Stimulated activated naive CD8-positive, alpha-beta T cell treated with anti-CD3 and anti-CD28 coated beads, Interleukin-15, amount 100 ng/mL, for 72 hours (primary cell): ENCODE measurements around the gene YIPF3.
"Not testable (repeated sequence)": the region's sequence is repeated elsewhere in the genome, so short reads cannot be mapped to it uniquely, and the experiment has no call there.

ENCODE experiments used
- ATAC-seq: fragments of 150-1000 bp; cut with Tn5 transposase; 2 replicates; pipeline ENCODE4 v1.10.0; 2021; ENCODE audit warnings: mild to moderate bottlenecking, moderate library complexity
- DNase-seq, 2 donors: peaks; one replicate each; pipeline ENCODE4 v3.0.0; 2021 to 2022
- H3K27ac Mint-ChIP-seq, 2 donors: one replicate each; pipeline ENCODE4 v1.8.0; 2022; ENCODE audit warnings: mild to moderate bottlenecking in 2 of 2, mixed read lengths in 2 of 2, moderate library complexity in 2 of 2
- H3K27me3 Mint-ChIP-seq: one replicate; pipeline ENCODE4 v1.8.0; 2022; ENCODE audit warnings: mixed read lengths
- H3K4me1 Mint-ChIP-seq: one replicate; pipeline ENCODE4 v1.8.0; 2022; ENCODE audit warnings: mild to moderate bottlenecking, mixed read lengths
- H3K4me3 Mint-ChIP-seq, 2 donors: one replicate each; pipeline ENCODE4 v1.8.0; 2022; ENCODE audit warnings: mild to moderate bottlenecking in 2 of 2, mixed read lengths in 2 of 2, moderate library complexity in 1 of 2
- H3K9me3 Mint-ChIP-seq, 2 donors: one replicate each; pipeline ENCODE4 v1.8.0; 2022; ENCODE audit warnings: mixed read lengths in 2 of 2

YIPF3 gene

DNA sequence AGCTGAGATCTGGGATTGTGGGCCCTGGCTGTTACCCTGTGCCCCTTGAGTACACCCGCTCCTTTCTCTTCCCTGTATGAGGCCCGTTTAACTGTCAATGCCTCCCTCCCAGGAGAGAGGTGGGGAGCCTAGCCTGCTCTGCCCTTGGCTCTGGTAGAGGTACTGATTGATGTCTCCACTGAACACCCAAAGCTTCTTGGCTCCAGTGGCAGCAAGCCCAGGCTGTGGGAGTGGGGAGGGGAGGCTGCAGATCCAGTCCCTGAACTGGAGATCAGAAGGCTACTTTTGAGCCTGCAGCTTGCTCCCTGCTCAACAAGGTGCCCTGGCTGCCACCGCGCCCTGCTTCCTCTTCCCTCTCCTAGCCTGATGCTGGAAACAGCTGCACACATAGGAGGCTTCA is 14.1 kb downstream of the YIPF3 start:
- DNase-seq (no peak), ATAC-seq (no peak)
- Mint-ChIP-seq H3K27me3 (peaks cover 6% of the 10 kb centered on the region), H3K4me1 (peaks cover 11% of the 10 kb centered on the region), H3K27ac (no peak overlapping the region), H3K4me3 (no peak overlapping the region), H3K9me3 (no peaks in the 10 kb centered on the region)

DNA sequence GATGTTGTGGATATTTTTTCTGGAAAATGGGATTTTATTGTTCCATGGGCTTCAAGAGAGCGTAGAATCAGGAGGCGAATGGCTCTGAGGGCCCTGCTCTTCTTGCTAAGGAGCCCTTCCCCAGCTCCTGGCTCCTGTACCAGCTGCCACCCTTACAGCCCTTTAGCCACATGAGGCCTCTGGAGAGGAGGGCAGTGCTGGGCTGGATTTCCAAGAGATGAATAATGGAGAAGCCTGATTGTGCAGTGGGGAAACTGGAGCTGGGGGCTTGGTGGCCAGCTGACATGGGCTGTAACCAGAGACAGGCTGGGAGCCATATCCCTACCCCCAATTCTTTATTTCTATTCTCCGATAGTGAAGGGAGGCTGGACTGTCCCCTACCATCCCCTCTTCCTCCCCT is 15.8 kb downstream of the YIPF3 start:
- Mint-ChIP-seq H3K4me1 (no peaks in the 10 kb centered on the region), H3K4me3 (no peak overlapping the region), H3K27me3 (no peaks in the 10 kb centered on the region), H3K27ac (peak overlapping the region in 1 of 2 donors; percentile 23), H3K9me3 (no peaks in the 10 kb centered on the region)
- ATAC-seq = no peak
- DNase-seq = no peak

DNA sequence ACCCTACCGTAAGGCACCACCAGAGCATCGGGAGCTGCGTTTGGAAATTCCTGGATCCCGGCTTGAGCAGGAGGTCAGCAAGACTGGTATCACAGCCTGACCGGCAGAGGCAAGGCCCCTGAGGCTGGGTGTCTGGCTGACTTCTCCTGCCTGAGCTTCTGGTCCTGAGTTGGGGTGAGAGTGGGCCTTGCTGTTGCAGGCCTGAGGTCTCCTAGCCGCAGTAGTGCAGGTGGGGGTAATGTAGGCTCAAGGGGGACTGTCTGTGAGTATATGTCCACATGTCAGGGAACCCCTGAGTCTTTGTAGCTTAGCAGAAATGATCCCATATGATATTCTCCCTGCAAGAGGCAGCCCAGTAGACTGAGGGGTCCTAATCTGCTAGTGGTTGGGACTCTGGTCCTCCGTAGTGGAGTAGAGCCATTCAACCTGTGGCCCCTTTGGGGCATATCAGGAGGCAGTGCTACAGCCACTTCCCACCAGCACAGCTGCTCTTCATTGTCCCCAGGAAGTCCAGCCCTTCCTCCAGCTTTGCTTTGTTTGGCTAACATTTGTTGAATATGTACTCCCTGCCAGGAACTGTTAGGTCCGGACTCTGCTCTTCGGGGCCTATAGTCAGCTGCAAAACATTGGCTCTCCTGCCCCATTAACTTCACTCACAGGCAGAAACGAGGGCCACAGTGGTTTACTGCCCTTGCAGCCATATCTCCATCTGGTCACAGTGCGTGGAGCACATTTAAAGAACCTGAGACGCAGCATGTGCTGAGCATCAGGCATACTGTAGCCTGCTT is 17.5 kb downstream of the YIPF3 start:
- Mint-ChIP-seq H3K9me3 (no peaks in the 10 kb centered on the region), H3K27me3 (no peaks in the 10 kb centered on the region), H3K27ac (no peak overlapping the region), H3K4me1 (peaks cover 14% of the 10 kb centered on the region), H3K4me3 (no peak overlapping the region)
- DNase-seq = no peak
- ATAC-seq = no peak

DNA sequence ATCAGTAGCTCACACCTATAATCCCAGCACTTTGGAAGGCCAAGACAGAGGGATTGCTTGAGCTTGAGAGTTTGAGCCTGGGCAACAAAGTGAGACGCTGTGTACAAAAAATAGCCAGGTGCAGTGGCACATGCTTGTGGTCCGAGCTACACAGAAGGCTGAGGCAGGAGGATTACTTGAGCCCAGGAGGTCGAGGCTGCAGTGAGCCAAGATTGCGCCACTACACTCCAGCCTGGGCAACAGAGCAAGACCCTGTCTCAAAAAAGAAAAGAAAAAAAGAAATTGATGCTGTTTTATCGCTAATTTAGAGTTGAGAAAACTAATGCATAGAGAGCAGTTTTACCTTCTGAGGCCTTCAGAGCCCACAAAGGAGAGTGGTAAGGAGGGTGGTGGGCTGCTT is 18.4 kb downstream of the YIPF3 start:
- not testable (repeated sequence) for H3K4me3 Mint-ChIP-seq, ATAC-seq, H3K9me3 Mint-ChIP-seq

DNA sequence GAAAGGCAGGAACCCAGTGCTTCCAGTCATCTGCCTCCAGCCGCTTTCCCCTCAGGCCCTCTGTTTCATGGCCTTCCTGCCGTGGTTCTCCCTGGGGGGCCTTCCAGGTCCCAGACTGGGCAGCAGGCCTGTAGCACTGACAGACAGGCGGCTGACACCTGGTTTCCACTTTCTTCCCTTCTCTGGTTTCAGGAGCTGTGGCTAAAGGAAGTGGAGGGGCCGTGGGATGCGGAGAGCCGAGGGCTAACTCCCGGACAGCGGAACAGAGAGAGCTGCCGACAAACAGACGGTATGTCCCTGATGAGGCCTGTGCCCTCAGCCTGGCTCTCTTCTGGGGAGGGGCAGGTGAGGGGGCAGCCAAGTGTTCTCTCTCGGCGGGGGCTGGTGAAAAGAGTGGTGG is 19.0 kb downstream of the YIPF3 start:
- peak overlapping the region in 1 of 2 donors; percentile 57 for H3K27ac Mint-ChIP-seq
- no peaks in the 10 kb centered on the region for H3K27me3 Mint-ChIP-seq
- ATAC-seq (no peak), DNase-seq (no peak)
- peaks cover 27% of the 10 kb centered on the region for H3K4me1 Mint-ChIP-seq
- no peak overlapping the region for H3K4me3 Mint-ChIP-seq
- H3K9me3 Mint-ChIP-seq = no peaks in the 10 kb centered on the region

More for the DNA sequence above, 18.4 kb downstream of the YIPF3 start:
- not testable (repeated sequence) for DNase-seq, H3K27ac Mint-ChIP-seq, H3K27me3 Mint-ChIP-seq
- peaks cover 22% of the 10 kb centered on the region for H3K4me1 Mint-ChIP-seq

DNA sequence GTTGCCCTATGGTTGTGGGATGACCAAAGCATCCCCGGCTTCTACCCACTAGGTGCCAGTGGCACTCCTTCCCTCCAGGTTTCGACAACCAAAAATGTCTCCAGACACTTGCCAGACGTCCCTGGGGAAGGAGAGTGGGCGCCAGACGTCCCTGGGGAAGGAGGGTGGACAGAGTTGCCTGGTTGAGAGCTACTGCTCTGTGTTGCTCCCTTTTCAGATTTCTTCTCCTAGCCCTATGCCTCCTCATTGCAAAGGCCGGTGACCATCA is 19.7 kb downstream of the YIPF3 start:
- ATAC-seq (no peak), DNase-seq (no peak)
- H3K9me3 Mint-ChIP-seq = no peaks in the 10 kb centered on the region
- peaks cover 27% of the 10 kb centered on the region for H3K4me1 Mint-ChIP-seq
- no peaks in the 10 kb centered on the region for H3K27me3 Mint-ChIP-seq
- no peak overlapping the region for H3K4me3 Mint-ChIP-seq
- no peak overlapping the region for H3K27ac Mint-ChIP-seq

DNA sequence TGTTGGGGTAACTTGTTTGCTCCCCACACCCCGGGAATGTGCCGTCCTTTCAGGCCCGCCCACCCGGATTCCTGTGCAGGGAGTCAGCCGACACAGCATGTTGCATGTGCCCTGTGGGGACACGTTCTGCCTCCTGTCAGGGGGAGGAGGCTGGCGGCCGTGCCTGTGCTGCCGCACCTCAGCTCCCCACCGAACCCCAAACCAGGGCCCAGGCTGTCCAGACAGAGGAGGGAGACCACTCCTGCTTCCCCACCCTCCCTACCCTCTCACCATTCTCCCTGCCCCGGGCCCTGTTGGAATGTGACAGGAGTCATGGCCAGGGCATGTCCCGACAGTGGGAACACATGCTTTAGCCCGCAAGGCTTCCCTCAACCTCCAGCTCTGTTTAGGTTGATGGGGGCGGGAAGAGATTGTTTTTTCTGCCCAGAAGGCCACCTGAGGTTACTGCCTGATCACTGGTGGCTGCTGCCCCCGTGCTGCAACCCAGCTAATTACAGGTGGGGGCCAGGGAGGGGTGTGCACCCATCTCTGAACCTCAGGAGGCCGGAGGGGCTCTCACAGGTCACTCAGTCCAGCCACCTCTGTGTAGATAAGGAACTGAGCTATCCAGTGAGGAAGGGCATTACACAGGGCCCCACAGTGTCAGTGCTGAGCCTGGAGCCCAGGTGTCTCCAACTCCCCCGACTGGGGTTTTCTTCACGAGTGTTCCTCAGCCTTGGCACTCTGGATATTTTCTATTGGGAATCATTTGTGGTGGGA is 20.2 kb downstream of the YIPF3 start:
- no peak overlapping the region for H3K4me3 Mint-ChIP-seq
- ATAC-seq (no peak), DNase-seq (no peak)
- H3K27ac Mint-ChIP-seq = no peak overlapping the region
- H3K27me3 Mint-ChIP-seq = no peaks in the 10 kb centered on the region
- no peaks in the 10 kb centered on the region for H3K9me3 Mint-ChIP-seq
- peaks cover 27% of the 10 kb centered on the region for H3K4me1 Mint-ChIP-seq

DNA sequence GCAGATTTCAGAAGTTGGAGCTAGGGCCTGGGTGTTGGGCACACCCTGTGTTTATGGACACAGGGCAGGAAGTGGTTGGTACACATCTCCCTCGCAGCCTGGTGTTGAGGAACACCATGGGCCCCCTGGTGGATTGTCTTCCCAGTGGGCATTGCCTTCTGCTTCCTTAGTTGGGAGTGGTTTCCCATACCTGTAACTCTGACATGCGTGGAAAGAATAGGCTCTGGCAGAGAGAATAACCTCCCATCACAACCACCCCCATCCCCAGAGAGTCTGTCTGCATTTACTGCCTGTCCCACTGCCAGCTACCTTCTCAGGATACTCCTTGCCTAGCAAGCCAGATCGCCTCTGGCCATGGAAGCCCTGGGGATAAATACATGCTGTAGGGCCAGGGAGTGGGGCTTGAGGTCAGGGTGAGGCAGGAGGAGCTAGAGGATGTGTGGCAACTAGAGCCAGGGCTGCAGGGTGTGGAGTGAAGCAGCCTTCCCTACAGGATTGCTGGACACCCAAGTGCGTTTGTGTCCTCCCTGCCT is 21.3 kb downstream of the YIPF3 start:
- DNase-seq (no peak), ATAC-seq (peak; percentile 43)
- no peaks in the 10 kb centered on the region for H3K9me3 Mint-ChIP-seq
- no peaks in the 10 kb centered on the region for H3K27me3 Mint-ChIP-seq
- peaks cover 27% of the 10 kb centered on the region for H3K4me1 Mint-ChIP-seq
- H3K4me3 Mint-ChIP-seq = no peak overlapping the region
- H3K27ac Mint-ChIP-seq = peak overlapping the region in 1 of 2 donors; percentile 64

DNA sequence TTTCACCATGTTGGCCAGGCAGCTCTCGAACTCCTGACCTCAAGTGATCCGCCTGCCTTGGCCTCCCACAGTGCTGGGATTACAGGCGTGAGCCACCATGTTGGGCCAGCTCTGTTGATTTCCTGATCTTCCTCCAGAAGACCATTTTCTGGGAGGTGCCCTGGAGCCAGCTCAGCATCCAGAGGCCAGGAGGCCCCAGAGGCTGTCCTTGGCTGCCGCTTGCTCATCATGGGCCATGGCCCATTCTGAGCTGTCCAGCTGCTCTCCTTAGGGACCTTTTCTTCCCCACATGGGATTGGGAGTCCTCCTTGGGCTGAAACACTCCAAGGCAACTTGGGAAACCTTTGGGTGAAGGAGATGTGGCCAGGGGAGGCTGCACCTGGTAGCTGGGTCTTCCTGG is 22.0 kb downstream of the YIPF3 start:
- Mint-ChIP-seq H3K27me3 (no peaks in the 10 kb centered on the region), H3K4me3 (peak overlapping the region in 1 of 2 donors; percentile 1), H3K9me3 (no peaks in the 10 kb centered on the region), H3K27ac (peak overlapping the region in 1 of 2 donors; percentile 64), H3K4me1 (peaks cover 33% of the 10 kb centered on the region)
- DNase-seq (no peak), ATAC-seq (no peak)

DNA sequence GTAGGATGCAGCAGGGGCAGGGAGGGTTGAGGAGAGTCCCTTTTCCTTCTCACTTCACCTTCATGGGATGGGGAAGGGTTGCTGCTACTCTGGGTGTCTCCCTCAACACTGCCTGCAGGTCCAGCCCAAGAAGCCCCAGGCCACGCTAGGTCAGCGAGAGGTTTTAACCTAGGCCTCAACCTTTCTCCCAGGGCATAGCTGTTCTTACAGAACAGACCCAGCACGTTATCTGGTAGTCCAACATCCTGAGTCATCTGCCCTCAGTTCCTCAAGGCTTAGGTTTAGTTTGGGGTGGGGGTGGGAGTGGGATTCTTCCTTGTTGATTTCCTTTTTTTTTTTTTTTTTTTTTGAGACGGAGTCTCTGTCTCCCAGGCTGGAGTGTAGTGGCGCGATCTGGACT is 22.4 kb downstream of the YIPF3 start:
- Mint-ChIP-seq H3K27me3 (no peaks in the 10 kb centered on the region), H3K9me3 (no peaks in the 10 kb centered on the region), H3K4me3 (no peak overlapping the region), H3K27ac (no peak overlapping the region), H3K4me1 (peaks cover 35% of the 10 kb centered on the region)
- no peak for ATAC-seq
- no peak for DNase-seq

DNA sequence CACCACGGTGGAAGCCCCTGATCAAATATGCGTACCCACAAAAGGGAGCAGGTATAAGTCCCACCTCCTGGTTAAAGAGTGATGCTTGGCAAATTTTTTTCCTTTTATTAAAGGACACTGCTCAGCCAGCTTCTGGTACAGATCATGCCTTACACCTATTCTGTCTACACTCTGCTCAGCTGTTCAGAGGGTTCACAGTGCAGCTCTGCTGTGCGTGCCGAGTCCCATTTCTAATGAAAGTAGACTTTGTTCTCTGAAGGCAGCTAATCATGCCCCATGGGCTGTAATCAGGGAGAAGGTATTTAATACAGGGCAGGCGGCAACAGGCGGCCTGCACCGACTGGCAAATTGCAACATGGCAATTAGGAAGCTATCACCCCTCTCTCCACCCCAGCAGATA is 22.9 kb downstream of the YIPF3 start:
- H3K4me3 Mint-ChIP-seq = no peak overlapping the region
- H3K4me1 Mint-ChIP-seq = peaks cover 40% of the 10 kb centered on the region
- no peak for DNase-seq
- H3K27ac Mint-ChIP-seq = no peak overlapping the region
- no peaks in the 10 kb centered on the region for H3K27me3 Mint-ChIP-seq
- no peak for ATAC-seq
- H3K9me3 Mint-ChIP-seq = no peaks in the 10 kb centered on the region

DNA sequence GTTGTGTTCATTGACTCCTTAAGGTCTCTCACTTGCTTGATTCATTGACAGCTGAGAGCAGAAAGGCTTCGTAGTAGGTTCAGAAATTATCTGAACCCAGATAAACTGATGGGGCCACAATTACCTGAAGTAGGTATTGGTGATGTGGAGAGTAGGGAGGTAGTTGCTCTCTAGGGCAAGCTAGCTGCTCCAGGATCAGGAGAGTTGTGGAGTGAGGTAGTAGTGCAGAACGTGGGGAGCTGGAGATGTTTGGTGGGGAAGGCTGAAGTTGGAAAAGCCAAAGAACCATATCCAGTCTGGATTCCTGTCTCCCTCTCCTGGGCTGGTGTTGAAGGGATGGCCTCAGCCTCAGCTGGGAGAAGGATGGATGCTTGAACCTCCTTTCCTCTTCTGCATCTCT is 23.5 kb downstream of the YIPF3 start:
- Mint-ChIP-seq H3K9me3 (no peaks in the 10 kb centered on the region), H3K27ac (no peak overlapping the region), H3K4me1 (peaks cover 40% of the 10 kb centered on the region), H3K4me3 (no peak overlapping the region), H3K27me3 (no peaks in the 10 kb centered on the region)
- ATAC-seq (no peak), DNase-seq (no peak)

DNA sequence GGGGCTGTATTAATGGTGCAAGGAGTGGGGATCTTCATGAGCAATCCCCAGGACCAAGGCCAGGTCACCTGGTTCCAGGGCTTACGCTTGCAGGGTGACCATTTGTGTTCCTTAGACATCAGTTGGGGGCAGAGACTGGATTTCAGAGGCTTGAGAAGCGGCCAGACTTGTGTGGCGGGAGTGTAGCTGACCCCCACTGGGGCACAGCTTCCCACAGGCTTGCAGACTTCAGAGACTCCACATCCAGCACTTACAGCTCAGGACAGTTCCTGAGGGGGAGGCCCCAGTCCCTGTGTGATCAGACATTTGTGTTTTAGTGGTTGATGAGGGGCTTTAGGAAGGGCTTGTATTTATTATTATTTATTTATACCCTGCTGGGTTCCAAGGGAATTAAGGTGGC is 24.1 kb downstream of the YIPF3 start:
- no peaks in the 10 kb centered on the region for H3K27me3 Mint-ChIP-seq
- no peaks in the 10 kb centered on the region for H3K9me3 Mint-ChIP-seq
- H3K4me1 Mint-ChIP-seq = peaks cover 40% of the 10 kb centered on the region
- DNase-seq (no peak), ATAC-seq (no peak)
- peak overlapping the region in 1 of 2 donors; percentile 23 for H3K27ac Mint-ChIP-seq
- H3K4me3 Mint-ChIP-seq = no peak overlapping the region

DNA sequence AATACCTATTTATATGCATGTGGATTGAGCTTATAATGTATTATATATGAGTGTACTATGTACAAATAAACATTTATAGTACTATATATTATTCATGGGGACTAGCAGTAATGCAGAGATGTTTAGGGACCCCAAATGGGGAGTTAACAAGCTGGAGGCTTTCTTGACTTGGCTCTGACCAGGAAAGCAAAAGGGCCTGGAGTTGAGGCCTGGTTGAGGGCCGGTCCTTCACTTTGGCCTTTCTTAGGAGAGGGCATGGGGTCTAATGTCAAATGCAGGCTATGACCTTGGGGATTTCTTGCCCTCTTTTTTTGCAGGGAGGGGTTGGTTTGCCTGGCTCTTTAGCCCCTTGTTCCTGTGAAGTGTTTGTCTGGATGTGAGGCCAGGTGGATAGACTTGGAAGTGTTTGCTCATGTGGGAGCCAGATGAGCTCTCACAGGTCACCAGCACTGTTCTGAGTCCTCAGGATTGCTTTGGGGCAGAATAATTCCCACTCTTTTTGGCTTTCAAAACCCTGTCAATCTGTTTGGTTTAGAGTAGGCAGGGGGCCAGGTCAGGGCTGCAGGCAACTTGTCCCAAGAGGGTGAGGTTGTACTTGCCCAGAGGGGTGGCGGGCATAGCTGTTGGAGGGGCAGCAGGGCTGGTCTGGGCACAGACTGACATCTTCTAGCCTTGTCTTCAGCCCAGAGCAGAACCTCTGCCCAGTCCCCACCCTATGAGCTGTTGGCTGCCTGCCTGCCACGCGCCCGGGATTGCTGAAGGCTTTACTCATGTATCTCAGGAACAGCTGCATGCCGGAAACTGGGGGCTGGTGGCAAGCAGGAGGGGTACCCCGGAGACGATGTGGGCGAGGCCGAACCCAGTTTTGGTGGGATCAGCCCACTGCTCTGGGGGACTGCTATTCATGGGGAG is 24.7 kb downstream of the YIPF3 start:
- no peaks in the 10 kb centered on the region for H3K27me3 Mint-ChIP-seq
- no peaks in the 10 kb centered on the region for H3K9me3 Mint-ChIP-seq
- DNase-seq = no peak
- H3K4me3 Mint-ChIP-seq = no peak overlapping the region
- peak overlapping the region in 1 of 2 donors; percentile 20 for H3K27ac Mint-ChIP-seq
- H3K4me1 Mint-ChIP-seq = peaks cover 40% of the 10 kb centered on the region
- ATAC-seq = no peak

DNA sequence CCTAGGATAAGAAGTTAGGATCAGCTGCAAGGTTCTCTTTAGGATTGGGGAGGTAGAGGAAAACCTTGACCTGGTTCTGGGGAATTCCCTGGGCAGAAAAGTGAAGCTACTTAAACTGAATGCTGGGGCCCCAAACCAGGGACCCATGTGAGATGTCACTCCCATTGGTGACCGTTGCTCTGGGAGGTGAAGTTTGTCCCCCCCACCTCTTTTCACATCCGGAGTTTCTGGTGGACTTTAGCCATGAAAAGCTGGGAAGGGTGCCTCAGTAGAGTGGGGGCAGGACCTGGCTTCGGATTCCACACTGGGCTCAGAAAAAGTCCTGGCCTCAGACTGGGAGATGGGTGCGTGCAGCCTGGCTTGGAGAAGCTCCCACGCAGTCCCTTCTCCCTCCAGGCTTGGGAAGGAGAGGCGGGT is 26.2 kb downstream of the YIPF3 start:
- H3K27me3 Mint-ChIP-seq = no peaks in the 10 kb centered on the region
- no peaks in the 10 kb centered on the region for H3K9me3 Mint-ChIP-seq
- ATAC-seq = no peak
- H3K4me1 Mint-ChIP-seq = peaks cover 38% of the 10 kb centered on the region
- H3K4me3 Mint-ChIP-seq = no peak overlapping the region
- H3K27ac Mint-ChIP-seq = peak overlapping the region in 1 of 2 donors; percentile 45
- DNase-seq = no peak
